Kidney tubule cell (primary cell): ENCODE measurements around the gene ARHGEF26.

Experiments used
- DNase-seq: peaks from one replicate; pipeline ENCODE4 v3.0.0-alpha.2; 2018; ENCODE audit warnings: low spot score

ARHGEF26 gene

DNA sequence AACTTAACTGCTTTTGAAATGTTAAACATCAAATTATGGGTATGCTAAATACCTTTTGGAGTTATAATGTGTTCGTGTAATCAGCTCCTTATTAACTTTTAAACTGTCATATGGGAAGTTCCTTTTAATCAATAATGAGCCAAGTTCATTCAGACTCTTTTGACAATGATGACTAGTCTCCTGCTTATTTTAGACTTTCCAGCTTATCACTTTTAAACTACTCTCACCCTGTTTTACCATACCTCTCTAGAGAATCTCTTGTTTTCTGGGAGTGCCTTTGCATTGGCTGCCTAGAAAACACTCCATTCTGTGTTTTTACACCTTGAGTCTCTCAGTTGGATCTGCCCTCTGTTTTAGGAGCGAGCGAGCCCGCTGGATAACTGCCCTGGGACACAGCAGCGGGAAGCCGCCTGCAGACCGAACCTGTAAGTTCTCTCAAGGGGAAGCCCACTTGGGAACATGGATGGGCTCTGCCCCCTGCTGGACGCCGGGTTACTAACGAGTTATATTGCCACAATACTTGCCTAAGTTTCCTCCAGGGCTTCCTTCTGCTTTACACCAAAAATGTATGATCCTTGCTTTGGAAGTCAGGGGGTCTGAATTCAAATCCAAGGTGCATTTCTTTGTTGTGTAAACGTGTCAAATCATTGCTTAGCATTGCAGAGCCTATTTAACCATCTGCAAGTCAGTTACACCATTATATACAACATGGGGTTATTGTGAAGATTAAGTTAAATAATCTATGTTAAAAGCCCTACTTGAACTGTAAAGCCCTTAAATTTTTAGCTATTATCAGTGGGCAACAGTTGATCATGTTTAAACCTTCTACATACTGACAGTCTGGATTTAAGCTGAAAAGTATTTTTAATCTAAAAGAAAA is 131.8 kb downstream of the ARHGEF26 start:
- peak; percentile 80 for DNase-seq

DNA sequence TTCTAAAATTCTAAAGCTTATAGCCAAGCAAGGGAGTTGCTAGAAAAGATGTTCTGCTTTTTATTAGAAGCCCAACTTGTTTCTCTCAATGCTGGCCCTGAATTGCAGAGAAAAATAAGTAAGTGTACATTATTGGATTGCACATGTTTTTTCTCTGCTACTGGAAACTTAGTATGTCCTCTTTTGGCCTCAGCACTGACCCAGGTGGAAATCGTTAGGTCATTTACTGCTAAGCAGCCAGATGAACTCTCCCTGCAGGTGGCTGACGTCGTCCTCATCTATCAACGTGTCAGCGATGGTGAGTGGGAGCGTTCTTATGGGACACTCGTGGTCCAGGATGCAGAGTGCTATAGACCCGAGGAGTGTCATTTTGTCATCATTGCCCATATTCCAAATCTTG is 133.3 kb downstream of the ARHGEF26 start:
- no peak for DNase-seq

DNA sequence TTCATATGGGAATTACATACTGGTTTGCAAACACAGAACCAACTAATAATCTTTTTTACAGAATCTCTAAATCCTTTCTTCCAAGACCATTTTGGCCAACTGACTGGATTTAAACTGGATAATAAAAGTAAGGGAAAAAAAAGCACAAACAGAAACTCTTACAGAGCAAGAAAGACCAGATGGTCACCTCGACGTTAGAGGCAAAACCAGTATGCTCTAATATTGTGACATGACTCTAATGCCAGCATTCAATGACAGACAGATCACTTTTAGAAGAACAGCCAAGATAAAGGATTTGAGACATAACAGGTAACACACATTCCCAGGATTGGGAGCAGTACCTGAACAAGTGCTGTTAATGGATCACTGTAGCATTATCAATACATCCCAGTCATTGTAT is 152.2 kb downstream of the ARHGEF26 start:
- DNase-seq: no peak

DNA sequence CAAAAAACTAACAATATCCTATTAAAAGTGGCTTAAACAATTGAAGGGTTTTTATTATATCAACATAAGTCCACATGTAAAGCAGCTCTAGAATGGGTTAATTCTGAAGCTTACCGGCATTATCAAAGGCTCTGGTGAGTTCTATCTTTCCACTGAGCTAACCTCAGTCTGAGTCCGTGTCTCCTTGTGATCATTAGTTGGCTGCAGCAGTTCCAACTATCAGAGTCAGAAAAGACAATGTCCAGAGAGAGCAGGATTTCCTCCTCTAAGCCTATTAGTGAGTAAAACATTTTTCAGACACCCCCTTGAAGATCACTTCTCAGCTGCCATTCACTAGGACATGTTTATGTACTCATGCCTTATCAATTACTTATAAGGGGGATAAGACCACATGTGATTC is 153.2 kb downstream of the ARHGEF26 start:
- no peak for DNase-seq

DNA sequence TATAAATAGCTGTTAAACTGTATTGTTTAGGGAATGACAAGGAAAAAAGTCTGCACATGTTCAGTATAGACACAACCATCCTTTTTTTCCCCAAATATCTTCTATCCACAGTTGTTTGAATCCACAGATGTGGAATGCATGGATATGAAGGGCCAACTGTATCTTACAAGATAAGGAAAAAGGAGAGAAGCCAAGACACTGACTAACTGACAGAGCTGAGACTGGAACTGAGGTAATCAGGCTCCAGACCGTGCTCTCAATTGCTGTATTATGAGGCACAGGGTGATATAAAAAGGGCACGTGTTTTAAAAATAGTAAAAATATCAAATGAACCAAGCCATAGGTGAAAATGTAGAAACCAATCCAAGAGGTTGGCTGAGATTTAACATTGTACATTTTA is 154.1 kb downstream of the ARHGEF26 start:
- DNase-seq: no peak

DNA sequence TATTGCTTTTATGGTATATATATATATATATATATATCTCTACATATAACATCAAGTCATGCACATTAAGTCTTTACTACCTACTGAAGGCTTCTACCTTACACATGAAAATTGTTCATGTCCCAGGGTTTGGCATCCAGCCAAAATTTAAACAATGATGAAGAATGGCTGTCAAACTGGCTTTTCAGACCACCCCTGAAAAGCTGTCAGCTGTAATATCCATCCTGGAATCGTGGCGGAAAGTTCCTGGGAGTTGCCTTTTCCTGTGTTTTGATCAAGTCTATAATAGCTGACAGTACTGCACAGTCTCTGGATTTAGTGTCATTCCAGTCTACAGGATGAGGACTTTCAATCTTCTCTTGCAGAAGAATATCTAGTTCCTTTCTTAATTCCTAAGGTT is 154.8 kb downstream of the ARHGEF26 start:
- DNase-seq: no peak

DNA sequence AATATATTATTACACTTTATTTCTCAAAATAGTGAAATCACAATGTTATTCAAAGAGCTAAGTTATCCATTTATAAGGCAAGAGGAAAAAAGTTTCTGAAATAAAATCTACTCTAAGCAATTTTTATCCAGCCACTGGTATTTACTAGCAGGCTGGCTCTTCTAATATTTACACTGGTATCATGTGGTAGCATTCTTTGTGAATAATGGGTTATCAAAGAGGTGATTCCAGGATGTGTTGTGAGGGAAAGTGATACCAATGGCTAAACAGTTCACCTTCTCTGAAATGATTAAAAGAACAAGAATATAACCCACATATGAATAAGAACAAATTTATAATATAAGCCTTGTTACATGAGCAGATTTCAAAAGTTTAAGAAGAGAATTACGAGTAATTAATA is 159.0 kb downstream of the ARHGEF26 start:
- no peak for DNase-seq

DNA sequence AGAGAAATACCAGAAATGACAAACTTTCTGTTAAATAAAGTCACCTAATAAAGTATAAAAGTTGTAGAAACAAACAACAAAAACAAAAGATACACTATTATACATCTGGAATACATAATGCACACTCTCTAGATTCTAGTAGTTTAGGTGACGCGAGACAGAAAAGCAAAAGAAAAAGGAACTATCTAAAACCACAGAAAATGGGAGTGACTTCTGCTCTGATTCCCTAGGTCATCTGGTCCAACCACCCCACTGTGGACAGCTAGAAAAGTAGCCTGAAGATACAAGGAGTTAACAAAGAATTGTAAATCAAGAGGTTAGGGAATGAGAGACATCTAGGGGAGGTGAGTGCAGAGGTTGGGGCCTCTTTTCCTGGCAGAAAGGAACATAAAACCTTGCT is 164.0 kb downstream of the ARHGEF26 start:
- no peak for DNase-seq

DNA sequence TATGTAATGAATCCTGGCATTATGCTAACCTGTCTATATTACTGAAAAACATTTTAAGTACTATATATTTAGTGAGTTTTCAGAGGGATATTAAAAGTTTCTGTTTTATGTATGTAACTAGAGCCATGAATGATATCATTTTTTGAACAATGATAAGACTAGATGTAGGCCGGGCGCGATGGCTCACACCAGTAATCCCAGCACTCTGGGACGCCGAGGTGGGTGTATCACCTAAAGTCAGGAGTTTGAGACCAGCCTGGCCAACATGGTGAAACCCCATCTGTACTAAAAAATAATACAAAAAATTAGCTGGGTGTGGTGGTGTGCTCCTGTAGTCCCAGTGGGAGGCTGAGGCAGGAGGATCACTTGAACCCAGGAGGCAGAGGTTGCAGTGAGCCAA is 169.0 kb downstream of the ARHGEF26 start:
- DNase-seq: no peak

DNA sequence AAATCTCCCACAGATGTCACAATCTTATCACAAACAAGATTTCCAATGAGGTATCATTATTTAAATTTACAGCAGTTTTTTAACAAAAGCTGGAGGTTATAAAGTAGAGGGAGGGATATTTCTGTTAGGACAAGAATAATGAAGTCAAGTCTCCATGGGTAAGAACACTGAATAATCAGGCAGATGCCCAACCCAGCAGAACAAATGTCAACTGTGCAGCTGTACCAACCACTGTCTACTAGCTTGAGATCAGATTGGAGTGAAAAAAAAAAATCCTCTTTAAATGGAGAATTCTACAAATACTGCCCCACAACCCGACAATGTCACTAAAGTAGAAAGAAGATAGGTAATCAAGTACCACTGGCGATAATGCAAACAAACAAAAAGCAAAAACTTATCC is 172.8 kb downstream of the ARHGEF26 start:
- DNase-seq: no peak

DNA sequence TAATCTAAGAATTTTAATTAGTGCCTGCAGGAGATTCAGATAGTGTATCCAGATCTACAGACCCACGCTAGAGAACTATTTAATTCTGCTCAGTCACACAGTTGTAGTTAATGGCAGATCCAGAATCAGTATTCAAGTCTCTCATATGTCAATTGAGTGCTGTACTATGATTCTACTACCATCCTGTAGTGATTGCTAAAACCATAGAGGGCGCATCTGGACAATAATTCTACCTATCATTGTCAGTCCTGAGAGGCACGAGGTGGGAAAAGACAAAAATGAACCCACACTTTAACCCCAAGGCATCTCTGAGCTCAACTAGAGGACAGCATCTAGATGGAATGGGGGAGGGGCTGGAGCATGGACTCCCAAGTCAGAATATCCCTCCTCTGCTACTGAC is 180.4 kb downstream of the ARHGEF26 start:
- no peak for DNase-seq

DNA sequence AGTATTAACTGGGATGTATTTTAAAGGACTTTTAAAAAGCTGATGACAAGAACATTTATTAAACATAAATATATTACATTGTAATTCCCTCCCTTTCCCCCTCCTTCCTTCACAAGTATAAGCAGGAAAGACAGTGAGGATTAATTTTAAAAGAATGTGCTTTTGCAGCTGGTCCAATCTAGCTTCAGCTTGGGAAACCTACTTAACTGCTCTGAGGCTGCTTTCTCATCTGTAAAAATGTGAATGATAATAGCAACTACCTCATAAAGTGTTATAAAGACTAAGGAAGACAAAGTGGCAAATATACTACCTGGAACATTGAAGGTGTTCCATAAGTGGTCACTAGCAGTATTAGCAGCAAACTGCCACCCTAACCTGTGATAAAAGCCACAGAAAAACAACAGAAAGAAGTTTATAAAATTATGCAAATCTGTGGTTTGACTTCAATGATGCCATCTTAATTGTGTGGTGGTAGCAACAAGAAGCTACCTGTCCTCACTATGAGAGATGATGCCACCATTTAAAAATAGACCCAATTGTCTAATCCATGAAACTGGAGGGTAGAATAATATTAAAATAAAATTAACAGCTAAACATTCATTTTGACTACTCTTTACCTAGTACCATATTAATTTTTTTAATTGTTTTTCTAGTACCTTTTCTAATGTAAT is 183.1 kb downstream of the ARHGEF26 start:
- peak; percentile 22 for DNase-seq

DNA sequence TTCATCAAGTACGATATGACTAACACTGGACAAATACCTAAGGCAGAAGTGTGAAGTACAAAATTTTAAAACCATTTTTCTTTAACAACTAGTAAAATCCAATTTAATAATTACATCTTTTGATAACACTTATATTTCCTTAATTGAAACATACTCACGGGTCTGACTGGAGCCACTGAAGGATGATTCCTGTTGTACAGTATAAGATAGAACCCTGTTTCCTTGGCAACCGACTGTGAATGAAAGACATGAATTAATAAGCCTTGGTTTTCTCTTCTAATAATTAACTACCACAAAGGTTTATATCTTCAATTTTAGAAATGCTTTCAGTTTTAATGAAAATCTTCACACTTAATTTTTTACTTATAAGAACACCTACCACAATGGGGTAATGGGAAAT is 183.7 kb downstream of the ARHGEF26 start:
- peak; percentile 36 for DNase-seq

DNA sequence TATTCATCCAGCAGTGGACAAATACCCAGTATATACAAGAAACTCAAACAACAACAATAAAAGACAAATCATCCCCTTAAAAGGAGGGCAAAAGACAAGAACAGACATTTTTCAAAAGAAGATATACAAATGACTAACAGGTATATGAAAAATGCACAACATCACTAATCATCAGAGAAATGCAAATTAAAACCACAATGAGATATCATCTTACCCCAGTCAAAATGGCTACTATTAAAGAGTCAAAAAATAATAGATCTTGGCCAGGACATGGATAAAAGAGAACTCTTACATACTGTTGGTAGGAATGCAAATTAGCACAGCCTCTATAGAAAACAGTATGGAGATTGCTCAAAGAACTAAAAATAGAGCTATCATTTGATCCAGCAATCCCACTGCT is 186.2 kb downstream of the ARHGEF26 start:
- DNase-seq: no peak
